Endothelial cell of umbilical vein (primary cell): Measurements from ENCODE around the gene FOXK1. TPM values are rescaled to one million over a fixed set of nuclear protein-coding genes. Genes with fewer than 3 reads are reported as not detected.

Source experiments
- BruUV-seq: library from RNA; stranded (reverse); fragments of 400-500 nt; replicated peaks from 2 replicates; lab custom pipeline; 2021; lab: Mats Ljungman, UMichigan
- CTCF ChIA-PET: fragments of 300-600, 350-600 bp; sonication (Branson Sonifier 250); formaldehyde crosslinking; loops from one replicate; lab custom pipeline; 2021; ENCODE audit warnings: antibody characterized with exemption, inconsistent platforms; lab: Charles Lee
- POLR2A ChIA-PET: fragments of 300-600, 350-600 bp; sonication (Branson Sonifier 250); formaldehyde crosslinking; loops from one replicate; lab custom pipeline; 2021; ENCODE audit warnings: antibody characterized with exemption, inconsistent platforms; lab: Charles Lee
- DNase-seq: peaks from one replicate; pipeline ENCODE4 v3.0.0-alpha.2; 2011; ENCODE audit warnings: low read depth, low spot score
- FAIRE-seq: peaks from 2 replicates; lab custom pipeline; 2011; peaks lifted over from hg19 to GRCh38; lab: Jason Lieb, UNC
- H2AFZ ChIP-seq: 2 replicates; pipeline ENCODE4 v1.6.0; 2012; ENCODE audit warnings: low read depth, low read length, control low read depth, inconsistent platforms
- H3K27ac ChIP-seq: 2 replicates; pipeline ENCODE4 v1.5.1; 2011; ENCODE audit warnings: low read depth, mild to moderate bottlenecking, control low read depth, low read length, moderate library complexity; ENCODE audit not compliant: insufficient read depth
- H3K27me3 ChIP-seq, 2 experiments: 2 replicates each; pipeline versions ENCODE4 v1.6.0 to v1.6.1; 2011; ENCODE audit warnings: low read length in 2 of 2, mixed read lengths in 1 of 2; ENCODE audit not compliant: control insufficient read depth in 2 of 2, insufficient read depth in 2 of 2
- H3K36me3 ChIP-seq, 2 experiments: 2 replicates in 1 of 2; 3 replicates in 1 of 2; pipeline ENCODE4 v1.5.1; 2011; ENCODE audit warnings: low read length in 2 of 2, mild to moderate bottlenecking in 1 of 2, moderate library complexity in 1 of 2; ENCODE audit not compliant: control insufficient read depth in 2 of 2, insufficient read depth in 2 of 2; ENCODE audit errors: extremely low read depth in 1 of 2
- H3K4me1 ChIP-seq: 3 replicates; pipeline ENCODE4 v1.5.1; 2011; ENCODE audit warnings: mild to moderate bottlenecking, low read length; ENCODE audit not compliant: control insufficient read depth, insufficient read depth; ENCODE audit errors: extremely low read depth
- H3K4me2 ChIP-seq: 2 replicates; pipeline ENCODE4 v1.6.1; 2011; ENCODE audit warnings: low read length, control low read depth, mixed read lengths; ENCODE audit not compliant: insufficient read depth
- H3K4me3 ChIP-seq, 3 experiments: fragments of 200-600 bp in 1 of 3; sonication (generic), shearing (Covaris generic) in 1 of 3; replicated peaks in 1 of 3; 2 replicates each; pipeline ENCODE4 v1.5.1; 2011 to 2016; ENCODE audit warnings: control low read depth in 3 of 3, low read length in 3 of 3, mild to moderate bottlenecking in 2 of 3, inconsistent platforms in 1 of 3, low read depth in 1 of 3, moderate library complexity in 1 of 3; ENCODE audit not compliant: insufficient read depth in 1 of 3
- H3K79me2 ChIP-seq: 2 replicates; pipeline ENCODE4 v1.6.0; 2012; ENCODE audit warnings: low read length, inconsistent platforms; ENCODE audit not compliant: control insufficient read depth, insufficient read depth
- H3K9ac ChIP-seq: replicated peaks from 2 replicates; pipeline ENCODE3; 2011; ENCODE audit warnings: low read length, control low read depth; ENCODE audit not compliant: insufficient read depth; ENCODE audit errors: extremely low read depth
- H3K9me1 ChIP-seq: replicated peaks from 3 replicates; pipeline ENCODE4 v1.6.0; 2011; ENCODE audit warnings: mild to moderate bottlenecking, low read length; ENCODE audit not compliant: control insufficient read depth, insufficient read depth; ENCODE audit errors: extremely low read depth
- H3K9me3 ChIP-seq: replicated peaks from 2 replicates; pipeline ENCODE4 v1.5.1; 2012; ENCODE audit warnings: low read length, inconsistent platforms; ENCODE audit not compliant: control insufficient read depth, insufficient read depth
- H4K20me1 ChIP-seq: replicated peaks from 2 replicates; pipeline ENCODE3; 2011; ENCODE audit warnings: mild to moderate bottlenecking, low read length; ENCODE audit not compliant: control insufficient read depth, insufficient read depth; ENCODE audit errors: extremely low read depth
- EZH2 ChIP-seq: IDR thresholded peaks from 2 replicates; pipeline ENCODE4 v1.6.1; 2012; ENCODE audit warnings: borderline replicate concordance, low read depth, mild to moderate bottlenecking, moderate library complexity, low read length, inconsistent platforms; ENCODE audit not compliant: severe bottlenecking
- FOS ChIP-seq: IDR thresholded peaks from 2 replicates; pipeline ENCODE4 v1.6.1; 2011; ENCODE audit warnings: mild to moderate bottlenecking, low read length, moderate library complexity, borderline replicate concordance; ENCODE audit not compliant: insufficient read depth
- GATA2 ChIP-seq: IDR thresholded peaks from 2 replicates; pipeline ENCODE4 v1.7.0; 2011; ENCODE audit warnings: low read depth, mild to moderate bottlenecking, moderate library complexity, mixed read lengths, low read length; ENCODE audit not compliant: insufficient read length, insufficient read depth
- JUN ChIP-seq: IDR thresholded peaks from 2 replicates; pipeline ENCODE4 v1.6.1; 2011; ENCODE audit warnings: borderline replicate concordance, low read depth; ENCODE audit not compliant: insufficient read length, insufficient read depth
- MAX ChIP-seq: IDR thresholded peaks from 2 replicates; pipeline ENCODE4 v1.6.1; 2011; ENCODE audit not compliant: insufficient read depth, insufficient read length
- MYC ChIP-seq: IDR thresholded peaks from one replicate; pipeline ENCODE4 v1.6.1; 2011; ENCODE audit warnings: mild to moderate bottlenecking, low read depth, low read length
- POLR2A ChIP-seq: IDR thresholded peaks from 2 replicates; pipeline ENCODE4 v1.6.1; 2012; ENCODE audit warnings: low read depth, mild to moderate bottlenecking, control low read depth, low read length
- POLR2AphosphoS5 ChIP-seq: IDR thresholded peaks from 2 replicates; pipeline ENCODE4 v1.6.1; 2012; ENCODE audit warnings: low read depth, mild to moderate bottlenecking, control low read depth, low read length, moderate library complexity; ENCODE audit not compliant: insufficient read depth
- dilution Hi-C: fragments of 300-500 bp; cut with MboI; formaldehyde crosslinking; loops from one replicate; pipeline ENCODE4 v1.15.0; 2019; ENCODE audit warnings: low sequenced_read_pairs; ENCODE audit not compliant: extremely low pct_ligation_motif_present
- intact Hi-C: fragments of 100-400 bp; cut with micrococcal nuclease; formaldehyde crosslinking; loops from one replicate; pipeline ENCODE4 v1.10.0; 2022
- polyA plus RNA-seq, 4 experiments: library from polyadenylated mRNA; depleted of rRNA in 3 of 4; stranded (reverse) in 3 of 4; unstranded in 1 of 4; fragments of >200 nt; gene quantifications; 2 replicates each; pipeline versions ENCODE4 v1.2.1 to v1.2.3, GENCODE V29; 2011 to 2012; ENCODE audit warnings: missing spikeins in 1 of 4
- total RNA-seq: library from RNA; stranded (reverse); gene quantifications from 2 replicates; pipeline ENCODE4 v1.2.3, GENCODE V29; 2021
- TF ChIP-seq, protein P1 (sequence below), 2 donors: IDR thresholded peaks; 1 replicate in 1 of 2; 2 replicates in 1 of 2; pipeline ENCODE4 v1.5.1; 2011; ENCODE audit warnings: low read length in 2 of 2, mild to moderate bottlenecking in 2 of 2, moderate library complexity in 2 of 2, control low read depth in 1 of 2, inconsistent platforms in 1 of 2, low read depth in 1 of 2; ENCODE audit not compliant: insufficient read depth in 1 of 2; ENCODE audit errors: extremely low read depth in 1 of 2

Gene FOXK1
- total and polyA plus RNA-seq, 2 donors (not counting 3 experiments of a cell fraction or from before 2014, with no cell fraction given): 8.0 to 52.1 TPM

DNA sequence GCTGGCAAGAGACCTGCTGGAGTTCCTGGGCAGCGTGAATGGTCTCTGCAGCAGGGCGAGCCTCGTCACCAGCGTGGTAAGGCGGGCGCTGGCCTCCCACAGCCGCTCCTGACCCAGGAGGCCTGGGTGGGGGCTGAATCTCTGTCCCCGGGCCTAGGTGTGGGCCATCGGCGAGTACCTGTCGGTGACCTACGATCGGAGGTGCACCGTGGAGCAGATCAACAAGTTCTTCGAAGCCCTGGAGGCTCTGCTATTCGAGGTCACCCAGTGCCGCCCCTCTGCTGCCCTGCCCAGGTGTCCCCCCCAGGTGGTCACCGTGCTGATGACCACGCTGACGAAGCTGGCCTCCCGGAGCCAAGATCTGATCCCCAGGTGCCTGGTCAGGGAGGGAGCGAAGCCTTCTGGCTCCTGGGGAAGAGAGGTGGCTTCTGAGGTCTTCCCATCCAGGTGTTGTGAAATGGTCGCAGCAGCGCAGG is 108.5 kb downstream of the FOXK1 start:
- no peaks in the 10 kb centered on the region for H3K4me1 ChIP-seq
- DNase-seq (no peak), FAIRE-seq (no peak)
- H4K20me1 ChIP-seq: no peaks in the 10 kb centered on the region
- dilution Hi-C loops: no loop called here
- ChIA-PET CTCF (interaction anchor here (1.4 to 3.0 kb wide), 3 partner anchors 15 to 179 kb away, joined by 3 to 27 read pairs (median 4); partner anchors contain the start of genes AP5Z1 and RADIL), POLR2A (no interaction called here)
- H3K9me3 ChIP-seq: no peaks in the 10 kb centered on the region
- no peak overlapping the region for H2AFZ ChIP-seq
- no peak overlapping the region for H3K4me3 ChIP-seq
- H3K79me2 ChIP-seq: no peaks in the 10 kb centered on the region
- no peak overlapping the region for H3K4me2 ChIP-seq
- no peak for TF ChIP-seq POLR2AphosphoS5
- no peak for TF ChIP-seq FOS
- no peak for TF ChIP-seq EZH2
- no peak for TF ChIP-seq JUN
- TF ChIP-seq, protein P1, sequence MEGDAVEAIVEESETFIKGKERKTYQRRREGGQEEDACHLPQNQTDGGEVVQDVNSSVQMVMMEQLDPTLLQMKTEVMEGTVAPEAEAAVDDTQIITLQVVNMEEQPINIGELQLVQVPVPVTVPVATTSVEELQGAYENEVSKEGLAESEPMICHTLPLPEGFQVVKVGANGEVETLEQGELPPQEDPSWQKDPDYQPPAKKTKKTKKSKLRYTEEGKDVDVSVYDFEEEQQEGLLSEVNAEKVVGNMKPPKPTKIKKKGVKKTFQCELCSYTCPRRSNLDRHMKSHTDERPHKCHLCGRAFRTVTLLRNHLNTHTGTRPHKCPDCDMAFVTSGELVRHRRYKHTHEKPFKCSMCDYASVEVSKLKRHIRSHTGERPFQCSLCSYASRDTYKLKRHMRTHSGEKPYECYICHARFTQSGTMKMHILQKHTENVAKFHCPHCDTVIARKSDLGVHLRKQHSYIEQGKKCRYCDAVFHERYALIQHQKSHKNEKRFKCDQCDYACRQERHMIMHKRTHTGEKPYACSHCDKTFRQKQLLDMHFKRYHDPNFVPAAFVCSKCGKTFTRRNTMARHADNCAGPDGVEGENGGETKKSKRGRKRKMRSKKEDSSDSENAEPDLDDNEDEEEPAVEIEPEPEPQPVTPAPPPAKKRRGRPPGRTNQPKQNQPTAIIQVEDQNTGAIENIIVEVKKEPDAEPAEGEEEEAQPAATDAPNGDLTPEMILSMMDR (IDR thresholded peaks at IDR 0.05; ENCODE audit: extremely low read depth in 1 of 2, insufficient read depth in 1 of 2, low read depth in 1 of 2, low read length in 2 of 2): no peak
- TF ChIP-seq POLR2A: no peak
- no peak for TF ChIP-seq GATA2
- no peak for TF ChIP-seq MYC
- TF ChIP-seq MAX: no peak
- no peak overlapping the region for H3K9ac ChIP-seq
- no TSS peak for BruUV-seq
- intact Hi-C loops: no loop called here
- H3K36me3 ChIP-seq: peaks cover 9 to 33% of the 10 kb centered on the region in 2 experiments
- no peaks in the 10 kb centered on the region for H3K9me1 ChIP-seq
- no peaks in the 10 kb centered on the region for H3K27me3 ChIP-seq
- H3K27ac ChIP-seq: no peak overlapping the region
